GM06990 (cell line): ENCODE data around the gene UBD.

Experiments used
- DNase-seq: peaks from one replicate; pipeline ENCODE4 v3.0.0-alpha.2; 2011; ENCODE audit not compliant: insufficient read length; ENCODE audit errors: extremely low read depth
- H3K27me3 ChIP-seq: replicated peaks from 2 replicates; pipeline ENCODE4 v1.6.0; 2011; ENCODE audit warnings: low read length; ENCODE audit not compliant: control insufficient read depth, insufficient read depth
- H3K36me3 ChIP-seq: 2 replicates; pipeline ENCODE4 v1.5.1; 2011; ENCODE audit warnings: low read length; ENCODE audit not compliant: control insufficient read depth, insufficient read depth
- H3K4me3 ChIP-seq: replicated peaks from 2 replicates; pipeline ENCODE4 v1.5.1; 2011; ENCODE audit warnings: low read depth, mild to moderate bottlenecking, control low read depth, low read length
- CTCF ChIP-seq: IDR thresholded peaks from 2 replicates; pipeline ENCODE4 v1.5.1; 2011; ENCODE audit warnings: low read length, control low read depth, mild to moderate bottlenecking, inconsistent platforms; ENCODE audit not compliant: insufficient read depth, poor library complexity, severe bottlenecking

Gene UBD

GRCh38 chr6:29559524-29560287 lies at the start of gene UBD:
Gene UBD (minus strand): TSS chr6:29559732. CDS start chr6:29559701, 31 bp downstream.
- DNase-seq, result no peak
- Histone ChIP-seq H3K36me3 (no peaks in the 10 kb centered on the region), H3K4me3 (no peak within 1 kb of the TSS; the same call in 1 of the 2 replicates), H3K27me3 (no peaks in the 10 kb centered on the region; the same call in none of the 2 replicates)
- TF ChIP-seq CTCF, result no peak

GRCh38 chr6:29608131-29608530 lies 48.6 kb upstream of the UBD start:
- Histone ChIP-seq H3K27me3 (peaks cover 1% of the 10 kb centered on the region), H3K36me3 (no peaks in the 10 kb centered on the region), H3K4me3 (no peak overlapping the region)
- DNase-seq, result no peak
- TF ChIP-seq CTCF, result no peak

GRCh38 chr6:29603930-29604329 lies 44.4 kb upstream of the UBD start:
- DNase-seq, result no peak
- Histone ChIP-seq H3K36me3 (no peaks in the 10 kb centered on the region), H3K4me3 (no peak overlapping the region), H3K27me3 (peaks cover 1% of the 10 kb centered on the region)
- no peak for TF ChIP-seq CTCF

- no peak for TF ChIP-seq CTCF
- no peak for DNase-seq
- Histone ChIP-seq H3K27me3 (peaks cover 1% of the 10 kb centered on the region), H3K4me3 (no peak overlapping the region), H3K36me3 (no peaks in the 10 kb centered on the region)
Measured at GRCh38 chr6:29603456-29603855, 43.9 kb upstream of the UBD start.

- H3K4me3 ChIP-seq, result no peak overlapping the region
- no peaks in the 10 kb centered on the region for H3K36me3 ChIP-seq
- peak; percentile 30 for TF ChIP-seq CTCF
- peaks cover under 1% of the 10 kb centered on the region for H3K27me3 ChIP-seq
- no peak for DNase-seq
Measured at GRCh38 chr6:29602564-29603361, 43.2 kb upstream of the UBD start.
